Measurements from ENCODE around the gene CABP4.

The CABP4 gene

DNA sequence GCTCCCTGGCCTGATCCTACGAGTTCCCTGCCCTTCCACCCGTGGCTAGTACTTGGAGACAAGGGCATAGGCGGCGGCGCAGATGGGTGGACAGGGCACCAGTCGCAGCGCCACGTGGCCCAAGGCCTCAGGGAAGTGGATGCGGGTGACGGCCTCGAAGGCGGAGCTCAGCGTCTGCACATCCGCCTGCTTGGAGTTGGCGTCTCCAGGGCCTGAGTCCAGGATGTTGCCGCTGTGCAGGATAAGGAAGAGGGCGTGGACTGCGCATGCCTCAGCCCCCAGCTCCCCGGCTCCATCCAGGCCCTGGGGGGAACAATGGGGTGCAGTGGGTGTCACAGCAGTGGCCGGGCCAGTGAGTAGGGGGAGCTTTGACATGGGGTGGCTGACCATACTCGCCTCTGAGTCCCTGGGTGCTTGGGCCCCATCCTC is 43.4 kb downstream of the CABP4 start:
- H3K27me3 ChIP-seq (ENCODE audit: low read depth, low read length) = no peaks in the 10 kb centered on the region
- no peaks in the 10 kb centered on the region for H3K4me1 ChIP-seq (ENCODE audit: control insufficient read depth in 1 of 2, insufficient read depth in 2 of 2, low read length in 2 of 2)
- H3K4me3 ChIP-seq (ENCODE audit: low read depth in 1 of 2, low read length in 2 of 2) = no peak overlapping the region
- H3K27ac ChIP-seq (ENCODE audit: low read length) = no peak overlapping the region
- H3K36me3 ChIP-seq (ENCODE audit: control insufficient read depth in 1 of 2, insufficient read depth in 2 of 2, low read length in 2 of 2) = peaks cover 7 to 50% of the 10 kb centered on the region in 2 donors
- H3K9me3 ChIP-seq (ENCODE audit: control insufficient read depth in 1 of 2, low read length in 2 of 2) = no peaks in the 10 kb centered on the region

DNA sequence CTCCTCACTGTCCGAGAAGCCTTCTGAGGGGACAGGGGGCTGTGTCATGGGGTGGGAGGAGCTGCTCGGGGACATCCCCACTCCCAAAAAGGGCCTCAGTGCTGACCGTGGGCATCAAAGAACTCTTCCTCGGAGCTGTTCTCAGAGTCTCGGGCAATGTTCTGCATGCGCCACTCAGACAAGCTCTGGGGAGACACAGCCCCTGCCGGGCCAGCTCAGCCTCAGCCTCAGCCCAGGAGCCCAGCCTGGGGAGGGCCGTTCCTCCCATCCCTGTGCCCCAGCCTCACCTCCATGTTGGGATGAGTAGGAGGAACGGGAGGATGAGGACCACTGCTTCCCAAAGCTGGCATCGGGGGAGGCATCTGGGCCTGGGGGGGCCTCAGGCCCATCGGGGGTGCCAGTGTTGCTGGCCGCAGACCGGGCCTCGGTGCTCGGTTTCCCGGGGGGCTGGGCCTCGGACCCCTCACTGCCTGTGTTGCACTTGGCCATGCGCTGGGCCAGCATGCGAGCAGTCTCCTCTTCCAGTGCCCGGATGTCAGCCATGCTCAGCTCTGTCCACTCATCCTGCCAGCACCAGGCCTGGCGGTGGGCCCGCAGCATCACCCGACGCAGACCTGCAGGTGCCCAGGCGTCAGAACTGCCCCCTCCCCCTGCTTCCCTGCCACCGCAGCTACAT is 44.8 kb downstream of the CABP4 start:
- Histone ChIP-seq H3K27me3 (ENCODE audit: low read depth, low read length) (no peaks in the 10 kb centered on the region), H3K27ac (ENCODE audit: low read length) (no peak overlapping the region), H3K4me1 (ENCODE audit: control insufficient read depth in 1 of 2, insufficient read depth in 2 of 2, low read length in 2 of 2) (peaks cover 0 to 11% of the 10 kb centered on the region in 2 donors), H3K36me3 (ENCODE audit: control insufficient read depth in 1 of 2, insufficient read depth in 2 of 2, low read length in 2 of 2) (peaks cover 7 to 42% of the 10 kb centered on the region in 2 donors), H3K9me3 (ENCODE audit: control insufficient read depth in 1 of 2, low read length in 2 of 2) (no peaks in the 10 kb centered on the region), H3K4me3 (ENCODE audit: low read depth in 1 of 2, low read length in 2 of 2) (no peak overlapping the region)

DNA sequence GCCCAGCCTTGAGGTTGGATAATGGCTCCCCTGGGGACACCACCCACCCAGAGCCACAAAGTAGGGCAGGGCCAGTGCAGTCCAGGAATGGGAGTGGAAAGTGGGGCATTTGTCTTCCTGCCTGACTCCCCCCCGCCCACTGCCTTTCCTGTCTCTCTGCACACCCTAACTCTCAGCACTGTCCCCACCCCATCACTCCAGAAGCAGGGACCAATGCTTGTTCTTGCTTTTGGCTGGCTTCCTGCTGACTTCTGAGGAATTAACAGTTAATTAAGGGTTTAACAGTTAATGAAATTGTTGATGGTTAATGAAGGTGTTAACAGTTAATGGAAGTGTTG is 45.3 kb downstream of the CABP4 start:
- peaks cover 7 to 37% of the 10 kb centered on the region in 2 donors for H3K36me3 ChIP-seq (ENCODE audit: control insufficient read depth in 1 of 2, insufficient read depth in 2 of 2, low read length in 2 of 2)
- H3K9me3 ChIP-seq (ENCODE audit: control insufficient read depth in 1 of 2, low read length in 2 of 2) = no peaks in the 10 kb centered on the region
- no peak overlapping the region for H3K4me3 ChIP-seq (ENCODE audit: low read depth in 1 of 2, low read length in 2 of 2)
- H3K27ac ChIP-seq (ENCODE audit: low read length) = no peak overlapping the region
- H3K27me3 ChIP-seq (ENCODE audit: low read depth, low read length) = no peaks in the 10 kb centered on the region
- H3K4me1 ChIP-seq (ENCODE audit: control insufficient read depth in 1 of 2, insufficient read depth in 2 of 2, low read length in 2 of 2) = peaks cover 0 to 14% of the 10 kb centered on the region in 2 donors

DNA sequence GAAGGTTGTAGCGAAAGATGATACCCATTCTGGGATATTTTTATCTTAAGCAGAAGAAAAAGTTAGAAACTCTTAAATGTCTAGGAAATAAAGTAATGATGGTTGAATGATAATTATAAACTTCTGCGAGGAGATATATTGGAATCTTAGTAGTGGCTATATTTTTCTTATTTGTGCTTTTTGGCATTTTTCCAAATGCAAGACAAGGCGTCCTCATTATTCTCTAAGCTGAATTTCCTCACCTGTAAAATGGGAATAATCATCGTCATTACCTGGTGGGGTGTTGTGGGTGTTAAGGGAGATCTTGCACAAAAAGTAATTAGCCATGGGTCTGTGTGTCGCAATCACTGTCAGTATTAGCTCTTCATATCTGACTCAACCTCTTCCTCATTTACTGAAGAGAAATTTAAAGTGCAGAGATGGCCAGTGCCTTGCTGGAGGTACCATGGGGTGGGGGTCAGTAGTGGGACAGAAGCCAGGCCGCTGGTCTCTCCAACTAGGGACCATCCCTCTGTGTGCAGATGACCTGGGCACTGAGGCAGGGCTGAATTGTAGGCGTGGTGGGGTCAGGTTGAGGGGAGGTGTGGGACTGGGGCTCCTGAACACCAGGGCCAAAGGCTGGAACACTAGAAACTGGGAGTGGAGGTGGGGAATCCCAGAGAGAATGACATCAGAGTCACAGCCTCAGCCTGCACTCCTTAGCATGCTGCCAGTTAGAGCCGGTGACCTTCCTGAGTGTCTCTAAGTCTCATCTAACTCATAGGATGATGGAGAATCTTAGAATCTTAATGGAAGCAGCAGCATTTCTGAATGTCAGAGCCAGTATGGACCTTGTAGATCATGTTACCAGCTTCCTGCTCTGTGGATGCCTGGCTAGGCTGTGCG is 45.9 kb downstream of the CABP4 start:
- Histone ChIP-seq H3K27ac (ENCODE audit: low read length) (no peak overlapping the region), H3K36me3 (ENCODE audit: control insufficient read depth in 1 of 2, insufficient read depth in 2 of 2, low read length in 2 of 2) (peaks cover 7 to 31% of the 10 kb centered on the region in 2 donors), H3K27me3 (ENCODE audit: low read depth, low read length) (no peaks in the 10 kb centered on the region), H3K4me1 (ENCODE audit: control insufficient read depth in 1 of 2, insufficient read depth in 2 of 2, low read length in 2 of 2) (peaks cover 0 to 20% of the 10 kb centered on the region in 2 donors), H3K4me3 (ENCODE audit: low read depth in 1 of 2, low read length in 2 of 2) (no peak overlapping the region), H3K9me3 (ENCODE audit: control insufficient read depth in 1 of 2, low read length in 2 of 2) (no peaks in the 10 kb centered on the region)

DNA sequence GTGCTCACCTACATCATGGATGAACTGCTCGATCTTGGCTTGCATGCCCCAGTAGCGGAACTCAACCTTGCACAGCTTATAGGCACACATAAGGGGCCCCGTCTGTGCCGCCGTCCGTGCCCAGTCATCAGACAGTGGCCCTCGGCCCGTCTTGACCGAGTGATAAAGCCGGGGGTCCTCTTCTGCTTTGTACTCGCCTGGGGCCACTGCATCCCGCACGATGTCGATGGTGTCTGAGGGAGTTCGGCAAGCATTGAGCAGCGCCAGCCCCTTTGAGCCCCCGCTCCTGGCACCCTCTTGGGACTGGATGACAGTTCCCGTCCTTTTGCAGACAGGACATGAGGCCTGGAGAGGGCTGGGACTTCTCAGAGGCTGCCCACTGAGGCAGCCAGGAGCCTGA is 46.7 kb downstream of the CABP4 start:
- H3K4me1 ChIP-seq (ENCODE audit: control insufficient read depth in 1 of 2, insufficient read depth in 2 of 2, low read length in 2 of 2) = peaks cover 5 to 28% of the 10 kb centered on the region in 2 donors
- no peaks in the 10 kb centered on the region for H3K9me3 ChIP-seq (ENCODE audit: control insufficient read depth in 1 of 2, low read length in 2 of 2)
- H3K27me3 ChIP-seq (ENCODE audit: low read depth, low read length) = no peaks in the 10 kb centered on the region
- H3K4me3 ChIP-seq (ENCODE audit: low read depth in 1 of 2, low read length in 2 of 2) = no peak overlapping the region
- peaks cover 7 to 34% of the 10 kb centered on the region in 2 donors for H3K36me3 ChIP-seq (ENCODE audit: control insufficient read depth in 1 of 2, insufficient read depth in 2 of 2, low read length in 2 of 2)
- no peak overlapping the region for H3K27ac ChIP-seq (ENCODE audit: low read length)

DNA sequence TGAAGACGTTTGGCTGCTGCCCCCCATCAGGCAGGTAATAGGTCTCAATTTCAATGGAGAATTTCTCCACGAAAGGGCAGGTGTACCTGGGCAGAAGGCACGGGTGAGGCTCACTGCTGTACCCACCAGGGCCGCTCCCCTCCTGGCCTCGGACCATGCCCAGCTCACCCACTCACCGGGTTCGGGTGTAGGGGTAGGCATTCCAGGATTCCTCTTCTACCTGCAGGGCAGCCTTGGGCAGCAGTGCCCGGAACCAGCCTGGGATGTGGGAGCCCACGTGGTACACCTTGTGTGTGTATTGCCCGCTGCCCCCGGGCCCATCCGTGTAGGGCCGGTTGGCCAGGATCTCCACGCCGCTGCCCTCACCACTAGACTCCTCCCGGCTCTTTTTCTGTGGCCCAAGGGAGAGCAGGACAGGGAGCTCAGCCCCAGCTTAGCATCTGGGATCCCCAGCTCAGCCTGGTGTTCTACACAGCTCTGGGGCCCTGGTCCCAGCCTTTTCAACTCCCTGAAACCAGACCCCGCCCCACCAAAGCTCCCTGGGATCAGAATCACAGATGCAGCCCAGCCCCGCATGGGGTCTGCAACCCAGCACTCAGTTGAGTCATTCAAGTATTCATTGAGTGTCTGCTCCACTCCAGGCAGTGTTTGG is 47.3 kb downstream of the CABP4 start:
- H3K27ac ChIP-seq (ENCODE audit: low read length) = no peak overlapping the region
- peaks cover 7 to 31% of the 10 kb centered on the region in 2 donors for H3K36me3 ChIP-seq (ENCODE audit: control insufficient read depth in 1 of 2, insufficient read depth in 2 of 2, low read length in 2 of 2)
- peaks cover 11 to 34% of the 10 kb centered on the region in 2 donors for H3K4me1 ChIP-seq (ENCODE audit: control insufficient read depth in 1 of 2, insufficient read depth in 2 of 2, low read length in 2 of 2)
- H3K4me3 ChIP-seq (ENCODE audit: low read depth in 1 of 2, low read length in 2 of 2) = no peak overlapping the region
- no peaks in the 10 kb centered on the region for H3K9me3 ChIP-seq (ENCODE audit: control insufficient read depth in 1 of 2, low read length in 2 of 2)
- no peaks in the 10 kb centered on the region for H3K27me3 ChIP-seq (ENCODE audit: low read depth, low read length)

DNA sequence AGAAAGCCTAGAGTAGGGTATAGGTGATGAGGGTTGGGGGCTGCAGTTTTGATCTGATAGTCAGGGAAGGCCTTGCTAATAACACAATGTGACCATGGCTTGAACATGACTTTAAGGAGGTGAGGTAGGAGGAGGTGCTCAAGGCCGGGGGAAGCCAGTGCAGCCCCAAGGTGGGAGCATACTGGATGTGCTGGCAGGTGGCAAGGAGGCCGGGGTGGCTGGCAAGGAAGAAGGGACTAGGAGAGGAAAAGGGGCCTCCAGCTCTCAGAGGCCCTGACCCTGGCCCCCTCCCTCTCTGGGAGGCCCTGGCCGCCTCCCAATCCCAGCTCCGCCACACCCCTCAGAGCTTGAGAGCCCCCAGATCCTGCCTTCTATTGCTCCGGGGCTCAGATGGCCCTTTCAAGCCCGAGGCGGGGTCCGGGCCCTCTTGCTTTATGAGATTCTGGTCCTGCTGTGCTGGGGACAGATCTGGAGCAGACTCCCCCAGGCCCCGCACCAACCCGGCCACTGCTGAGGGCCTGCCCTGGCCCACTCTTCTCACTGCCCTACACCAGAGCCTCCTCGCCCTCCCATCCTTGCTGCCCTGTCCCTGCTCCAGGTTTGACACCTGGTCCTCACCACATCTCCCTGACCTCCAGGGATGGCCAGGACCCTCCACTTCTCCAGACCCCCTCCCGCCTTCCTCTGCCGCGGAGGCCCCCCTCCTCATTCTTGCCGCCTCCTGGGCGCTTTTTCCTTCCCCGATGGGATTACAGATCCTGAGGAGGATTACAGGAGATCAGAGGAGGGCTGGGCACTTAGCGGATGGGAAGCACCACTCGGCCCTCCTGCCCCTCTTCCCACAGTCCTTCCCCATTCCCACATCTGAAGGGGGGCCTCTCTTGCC is 48.2 kb downstream of the CABP4 start:
- H3K4me1 ChIP-seq (ENCODE audit: control insufficient read depth in 1 of 2, insufficient read depth in 2 of 2, low read length in 2 of 2) = peaks cover 11 to 39% of the 10 kb centered on the region in 2 donors
- peaks cover 7 to 25% of the 10 kb centered on the region in 2 donors for H3K36me3 ChIP-seq (ENCODE audit: control insufficient read depth in 1 of 2, insufficient read depth in 2 of 2, low read length in 2 of 2)
- H3K27ac ChIP-seq (ENCODE audit: low read length) = no peak overlapping the region
- no peaks in the 10 kb centered on the region for H3K9me3 ChIP-seq (ENCODE audit: control insufficient read depth in 1 of 2, low read length in 2 of 2)
- peak overlapping the region; percentile 7 to 39 for H3K4me3 ChIP-seq (ENCODE audit: low read depth in 1 of 2, low read length in 2 of 2)
- no peaks in the 10 kb centered on the region for H3K27me3 ChIP-seq (ENCODE audit: low read depth, low read length)

DNA sequence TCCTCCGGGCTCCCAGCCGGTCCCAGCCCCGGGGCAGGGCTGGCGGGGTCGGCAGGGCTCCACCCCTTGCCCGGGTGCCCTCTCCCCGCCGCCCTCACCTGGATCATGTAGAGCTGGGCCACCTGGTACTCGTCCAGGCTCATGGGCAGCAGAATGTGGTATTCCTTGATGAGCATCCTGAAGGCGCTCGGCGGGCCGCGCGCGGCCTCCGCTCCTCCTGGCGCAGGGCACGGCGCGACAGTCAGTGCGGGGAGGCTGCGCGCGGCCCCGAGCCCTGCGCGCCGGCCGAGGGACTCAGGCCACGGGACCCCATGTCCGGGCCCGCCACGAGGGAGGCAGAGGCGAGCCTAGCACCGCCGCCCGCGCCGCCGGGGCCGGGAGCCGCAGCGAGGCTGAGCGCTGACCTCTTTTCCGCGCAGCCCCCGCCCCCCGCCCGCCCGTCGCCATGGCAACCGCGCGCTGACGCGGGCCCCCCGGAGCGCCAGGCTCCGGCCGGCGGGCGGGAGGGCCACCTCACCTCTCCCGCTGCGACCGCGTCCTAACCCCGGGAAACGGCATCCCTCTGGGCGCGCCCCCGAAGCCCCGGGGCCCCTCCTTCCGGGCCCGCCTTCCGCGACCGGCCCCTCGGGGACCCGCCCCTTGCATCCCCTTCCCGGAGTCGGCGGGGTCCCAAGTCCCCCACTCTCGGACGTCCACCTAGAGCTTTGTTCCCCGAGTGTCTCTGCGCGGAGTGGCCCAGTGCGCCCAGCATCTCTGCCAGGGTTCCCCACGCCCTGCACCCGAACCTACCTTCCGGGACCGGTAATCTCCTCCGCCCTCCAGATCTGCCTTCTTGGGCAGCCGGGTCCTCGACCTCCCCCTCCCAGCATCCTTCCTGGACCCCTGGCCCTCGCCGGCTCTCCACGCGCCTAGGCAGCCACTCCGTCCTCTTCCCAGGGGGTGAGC is 49.1 kb downstream of the CABP4 start:
- Histone ChIP-seq H3K4me1 (ENCODE audit: control insufficient read depth in 1 of 2, insufficient read depth in 2 of 2, low read length in 2 of 2) (peaks cover 11 to 39% of the 10 kb centered on the region in 2 donors), H3K4me3 (ENCODE audit: low read depth in 1 of 2, low read length in 2 of 2) (peak overlapping the region; percentile 66), H3K27me3 (ENCODE audit: low read depth, low read length) (no peaks in the 10 kb centered on the region), H3K27ac (ENCODE audit: low read length) (peak overlapping the region; percentile 60), H3K36me3 (ENCODE audit: control insufficient read depth in 1 of 2, insufficient read depth in 2 of 2, low read length in 2 of 2) (peaks cover 7 to 21% of the 10 kb centered on the region in 2 donors), H3K9me3 (ENCODE audit: control insufficient read depth in 1 of 2, low read length in 2 of 2) (no peaks in the 10 kb centered on the region)

DNA sequence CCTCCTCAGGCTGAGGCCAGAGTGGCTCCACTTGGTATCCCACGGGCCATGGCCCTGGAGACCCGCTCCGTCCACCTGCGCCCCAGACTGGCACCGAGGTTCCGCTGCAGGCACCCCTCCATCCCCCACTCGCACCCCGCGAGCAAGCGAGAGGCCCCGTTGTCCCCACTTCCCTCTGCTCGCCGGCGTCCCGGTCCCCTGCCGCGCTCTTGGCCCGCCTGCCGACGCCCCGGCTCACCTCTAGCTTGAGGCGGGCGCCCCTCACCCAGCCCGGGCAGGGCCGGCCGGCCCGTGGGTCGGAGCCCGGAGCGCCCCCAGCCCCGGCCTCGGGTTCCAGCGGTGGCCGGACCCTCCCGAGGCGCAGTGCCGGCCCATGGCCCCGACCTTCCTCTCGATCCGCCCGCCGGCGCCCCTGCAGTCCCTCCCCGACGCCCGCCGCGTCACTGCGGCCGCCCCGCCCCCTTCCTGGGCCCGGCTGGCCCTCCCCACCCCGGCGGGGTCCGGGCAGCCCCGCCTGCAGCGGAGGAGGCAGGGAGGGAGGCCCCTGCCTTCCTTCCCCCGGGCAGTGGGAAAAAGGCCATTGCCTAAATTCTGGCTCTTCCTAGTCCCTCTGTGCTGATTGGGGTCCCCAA is 49.9 kb downstream of the CABP4 start, which contains the start of gene PITPNM1:
Gene PITPNM1 (minus strand): TSS at position 414 of the 632 bp plus-strand sequence. CDS start 1,183 bp downstream, outside the sequence.
- no peaks in the 10 kb centered on the region for H3K27me3 ChIP-seq (ENCODE audit: low read depth, low read length)
- peaks cover 11 to 39% of the 10 kb centered on the region in 2 donors for H3K4me1 ChIP-seq (ENCODE audit: control insufficient read depth in 1 of 2, insufficient read depth in 2 of 2, low read length in 2 of 2)
- H3K9me3 ChIP-seq (ENCODE audit: control insufficient read depth in 1 of 2, low read length in 2 of 2) = no peaks in the 10 kb centered on the region
- H3K27ac ChIP-seq (ENCODE audit: low read length) = peak within 1 kb of the TSS; percentile 96
- H3K4me3 ChIP-seq (ENCODE audit: low read depth in 1 of 2, low read length in 2 of 2) = peak within 1 kb of the TSS; percentile 66
- H3K36me3 ChIP-seq (ENCODE audit: control insufficient read depth in 1 of 2, insufficient read depth in 2 of 2, low read length in 2 of 2) = peaks cover 7 to 18% of the 10 kb centered on the region in 2 donors
